ENCODE data around the gene FNIP2.
"Not testable (repeated sequence)": the region's sequence is repeated elsewhere in the genome, so short reads cannot be mapped to it uniquely, and the experiment has no call there.

Gene FNIP2

DNA sequence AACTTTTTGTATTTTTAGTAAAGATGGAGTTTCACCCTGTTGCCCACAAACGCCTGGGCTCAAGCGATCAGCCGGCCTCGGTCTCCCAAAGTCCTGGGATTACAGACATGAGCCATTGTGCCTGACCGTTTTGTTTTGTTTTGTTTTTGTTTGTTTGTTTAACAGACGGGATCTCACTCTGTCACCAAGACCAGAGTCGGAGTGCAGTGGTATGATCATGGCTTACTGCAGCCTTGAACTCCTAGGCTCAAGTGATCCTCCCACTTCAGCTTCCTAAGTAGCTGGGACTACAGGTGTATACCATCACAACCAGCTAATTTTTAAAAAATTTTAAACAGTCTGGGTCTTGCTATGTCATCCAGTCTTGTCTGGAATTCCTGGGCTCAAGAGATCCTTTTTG, 53.5 kb downstream of the FNIP2 start:
- H3K4me1 ChIP-seq (ENCODE audit: insufficient read depth, insufficient read length) = no peaks in the 10 kb centered on the region
- no peak overlapping the region for H3K9ac ChIP-seq (ENCODE audit: insufficient read length, low read depth)
- no peak for DNase-seq (ENCODE audit: low read depth, low spot score)
- H3K36me3 ChIP-seq (ENCODE audit: insufficient read depth, insufficient read length, low read length) = no peaks in the 10 kb centered on the region
- no peak for TF ChIP-seq SUZ12 (IDR thresholded peaks at IDR 0.05; ENCODE audit: extremely low read depth, insufficient read depth, insufficient read length)
- TF ChIP-seq YY1 (IDR thresholded peaks at IDR 0.05; ENCODE audit: insufficient read depth, insufficient read length) = no peak
- no peak for TF ChIP-seq ZNF274 (IDR thresholded peaks at IDR 0.05; ENCODE audit: low read depth, low read length)
- H3K27me3 ChIP-seq (ENCODE audit: insufficient read depth, insufficient read length) = no peaks in the 10 kb centered on the region
- no peak overlapping the region for H3K4me3 ChIP-seq (ENCODE audit: insufficient read length, low read depth)
- H3K9me3 ChIP-seq (ENCODE audit: insufficient read depth, low read length) = no peaks in the 10 kb centered on the region

DNA sequence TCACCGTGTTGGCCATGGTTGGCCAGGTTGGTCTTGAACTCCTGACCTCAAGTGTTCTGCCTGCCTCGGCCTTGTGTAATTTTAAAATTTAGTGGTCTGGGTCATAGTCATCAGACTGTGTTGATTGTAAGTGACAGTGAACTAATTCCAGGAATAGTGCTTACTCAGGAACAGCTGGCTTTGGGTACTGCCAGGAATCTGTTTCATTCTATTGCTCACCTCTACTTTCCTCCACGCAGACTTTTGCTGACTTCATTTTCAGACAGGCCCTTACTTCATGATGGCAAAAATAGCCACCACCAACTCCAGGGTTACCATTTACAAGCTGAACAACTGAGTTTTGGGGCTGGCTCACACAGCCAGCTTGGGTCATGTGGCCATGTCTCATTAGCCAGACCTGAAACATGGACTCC, 54.6 kb downstream of the FNIP2 start:
- TF ChIP-seq ZNF274 (IDR thresholded peaks at IDR 0.05; ENCODE audit: low read depth, low read length) (no peak), SUZ12 (IDR thresholded peaks at IDR 0.05; ENCODE audit: extremely low read depth, insufficient read depth, insufficient read length) (no peak), YY1 (IDR thresholded peaks at IDR 0.05; ENCODE audit: insufficient read depth, insufficient read length) (no peak)
- Histone ChIP-seq H3K4me1 (ENCODE audit: insufficient read depth, insufficient read length) (no peaks in the 10 kb centered on the region), H3K9ac (ENCODE audit: insufficient read length, low read depth) (no peak overlapping the region), H3K9me3 (ENCODE audit: insufficient read depth, low read length) (no peaks in the 10 kb centered on the region), H3K27me3 (ENCODE audit: insufficient read depth, insufficient read length) (no peaks in the 10 kb centered on the region), H3K36me3 (ENCODE audit: insufficient read depth, insufficient read length, low read length) (no peaks in the 10 kb centered on the region), H3K4me3 (ENCODE audit: insufficient read length, low read depth) (no peak overlapping the region)
- DNase-seq (ENCODE audit: low read depth, low spot score) = no peak

- no peak for TF ChIP-seq ZNF274 (IDR thresholded peaks at IDR 0.05; ENCODE audit: low read depth, low read length)
- TF ChIP-seq YY1 (IDR thresholded peaks at IDR 0.05; ENCODE audit: insufficient read depth, insufficient read length) = no peak
- TF ChIP-seq SUZ12 (IDR thresholded peaks at IDR 0.05; ENCODE audit: extremely low read depth, insufficient read depth, insufficient read length) = no peak
- H3K4me3 ChIP-seq (ENCODE audit: insufficient read length, low read depth) = no peak overlapping the region
- no peaks in the 10 kb centered on the region for H3K9me3 ChIP-seq (ENCODE audit: insufficient read depth, low read length)
- no peaks in the 10 kb centered on the region for H3K4me1 ChIP-seq (ENCODE audit: insufficient read depth, insufficient read length)
- H3K9ac ChIP-seq (ENCODE audit: insufficient read length, low read depth) = no peak overlapping the region
- H3K27me3 ChIP-seq (ENCODE audit: insufficient read depth, insufficient read length) = no peaks in the 10 kb centered on the region
- no peaks in the 10 kb centered on the region for H3K36me3 ChIP-seq (ENCODE audit: insufficient read depth, insufficient read length, low read length)
- DNase-seq (ENCODE audit: low read depth, low spot score) = no peak
These were observed 55.8 kb downstream of the FNIP2 start for GRCh38 chr4:158824425-158825274.

DNA sequence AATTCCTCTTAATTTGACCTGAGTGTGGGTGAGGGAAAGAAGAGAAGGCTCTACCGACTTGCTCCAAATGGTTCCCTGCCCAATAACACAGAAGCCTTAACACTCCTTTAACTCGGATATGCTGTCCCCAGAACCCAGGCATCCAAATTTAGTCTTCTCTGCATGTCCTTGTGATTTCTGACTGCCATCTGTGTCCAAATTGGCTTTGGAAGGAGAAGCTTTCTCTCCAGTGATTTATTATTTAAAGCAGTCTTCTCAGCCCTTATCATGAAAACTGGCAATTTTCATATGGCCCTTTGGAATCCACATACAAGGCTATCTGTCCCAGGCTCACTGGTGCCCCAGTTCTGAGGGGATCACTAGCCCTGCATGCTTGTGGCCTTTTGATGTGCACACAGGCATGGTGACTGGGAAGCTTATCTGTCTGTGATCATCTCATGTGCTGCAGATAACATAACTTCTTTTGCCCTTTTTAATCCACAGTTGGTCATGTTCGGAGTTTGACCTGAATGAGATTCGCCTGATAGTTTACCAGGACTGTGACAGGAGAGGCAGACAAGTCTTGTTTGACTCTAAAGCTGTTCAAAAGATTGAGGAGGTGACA, 56.7 kb downstream of the FNIP2 start:
- H3K9me3 ChIP-seq (ENCODE audit: insufficient read depth, low read length) = no peaks in the 10 kb centered on the region
- no peaks in the 10 kb centered on the region for H3K4me1 ChIP-seq (ENCODE audit: insufficient read depth, insufficient read length)
- H3K36me3 ChIP-seq (ENCODE audit: insufficient read depth, insufficient read length, low read length) = no peaks in the 10 kb centered on the region
- DNase-seq (ENCODE audit: low read depth, low spot score) = no peak
- H3K4me3 ChIP-seq (ENCODE audit: insufficient read length, low read depth) = no peak overlapping the region
- no peak overlapping the region for H3K9ac ChIP-seq (ENCODE audit: insufficient read length, low read depth)
- TF ChIP-seq YY1 (IDR thresholded peaks at IDR 0.05; ENCODE audit: insufficient read depth, insufficient read length) (no peak), ZNF274 (IDR thresholded peaks at IDR 0.05; ENCODE audit: low read depth, low read length) (no peak), SUZ12 (IDR thresholded peaks at IDR 0.05; ENCODE audit: extremely low read depth, insufficient read depth, insufficient read length) (no peak)
- H3K27me3 ChIP-seq (ENCODE audit: insufficient read depth, insufficient read length) = no peaks in the 10 kb centered on the region

DNA sequence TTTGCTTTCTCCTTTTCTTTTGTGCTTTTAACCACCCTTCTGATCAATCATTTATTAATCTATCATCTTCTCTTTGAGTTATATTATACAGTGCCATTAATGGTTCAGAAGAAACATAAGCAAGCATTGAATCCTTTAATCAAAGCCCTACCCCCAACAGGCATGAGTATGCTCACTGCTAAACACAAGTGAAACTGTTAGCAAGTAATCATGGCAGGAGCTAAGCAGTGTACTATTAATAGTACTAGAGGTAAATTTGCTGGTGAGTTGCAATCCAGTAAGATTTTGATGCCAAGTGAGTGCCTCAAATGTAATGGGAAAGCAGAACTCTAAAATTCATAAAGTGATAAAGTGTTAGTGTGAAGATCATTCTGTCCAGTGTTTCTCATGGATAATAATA, 57.2 kb downstream of the FNIP2 start:
- no peak for DNase-seq (ENCODE audit: low read depth, low spot score)
- Histone ChIP-seq H3K4me1 (ENCODE audit: insufficient read depth, insufficient read length) (no peaks in the 10 kb centered on the region), H3K9ac (ENCODE audit: insufficient read length, low read depth) (no peak overlapping the region), H3K9me3 (ENCODE audit: insufficient read depth, low read length) (no peaks in the 10 kb centered on the region), H3K36me3 (ENCODE audit: insufficient read depth, insufficient read length, low read length) (no peaks in the 10 kb centered on the region), H3K4me3 (ENCODE audit: insufficient read length, low read depth) (no peak overlapping the region), H3K27me3 (ENCODE audit: insufficient read depth, insufficient read length) (no peaks in the 10 kb centered on the region)
- TF ChIP-seq ZNF274 (IDR thresholded peaks at IDR 0.05; ENCODE audit: low read depth, low read length) = no peak
- no peak for TF ChIP-seq SUZ12 (IDR thresholded peaks at IDR 0.05; ENCODE audit: extremely low read depth, insufficient read depth, insufficient read length)
- no peak for TF ChIP-seq YY1 (IDR thresholded peaks at IDR 0.05; ENCODE audit: insufficient read depth, insufficient read length)

DNA sequence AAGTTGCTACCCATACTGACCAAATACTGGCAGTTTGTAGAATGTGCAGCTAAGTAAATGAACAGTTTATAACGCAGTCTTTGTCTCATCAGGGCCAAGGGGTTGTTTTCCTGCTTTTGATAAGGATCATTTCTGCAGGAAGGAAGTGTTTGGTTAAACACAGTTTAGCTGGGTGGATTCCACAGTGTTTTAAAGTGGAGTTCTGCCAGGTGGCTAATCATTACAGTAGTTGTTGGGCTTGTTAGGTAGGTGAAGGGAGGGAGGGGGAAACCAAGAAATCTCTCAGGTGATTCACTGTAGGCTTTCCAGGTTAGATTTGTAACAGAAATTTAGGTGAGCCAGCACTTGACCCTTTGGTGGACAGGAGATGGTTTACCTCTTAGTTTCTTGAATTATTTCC, 58.1 kb downstream of the FNIP2 start:
- Histone ChIP-seq H3K27me3 (ENCODE audit: insufficient read depth, insufficient read length) (no peaks in the 10 kb centered on the region), H3K4me1 (ENCODE audit: insufficient read depth, insufficient read length) (no peaks in the 10 kb centered on the region), H3K4me3 (ENCODE audit: insufficient read length, low read depth) (no peak overlapping the region), H3K9ac (ENCODE audit: insufficient read length, low read depth) (no peak overlapping the region), H3K36me3 (ENCODE audit: insufficient read depth, insufficient read length, low read length) (peaks cover 3% of the 10 kb centered on the region), H3K9me3 (ENCODE audit: insufficient read depth, low read length) (no peaks in the 10 kb centered on the region)
- TF ChIP-seq ZNF274 (IDR thresholded peaks at IDR 0.05; ENCODE audit: low read depth, low read length) = no peak
- TF ChIP-seq SUZ12 (IDR thresholded peaks at IDR 0.05; ENCODE audit: extremely low read depth, insufficient read depth, insufficient read length) = no peak
- TF ChIP-seq YY1 (IDR thresholded peaks at IDR 0.05; ENCODE audit: insufficient read depth, insufficient read length) = no peak
- DNase-seq (ENCODE audit: low read depth, low spot score) = no peak

DNA sequence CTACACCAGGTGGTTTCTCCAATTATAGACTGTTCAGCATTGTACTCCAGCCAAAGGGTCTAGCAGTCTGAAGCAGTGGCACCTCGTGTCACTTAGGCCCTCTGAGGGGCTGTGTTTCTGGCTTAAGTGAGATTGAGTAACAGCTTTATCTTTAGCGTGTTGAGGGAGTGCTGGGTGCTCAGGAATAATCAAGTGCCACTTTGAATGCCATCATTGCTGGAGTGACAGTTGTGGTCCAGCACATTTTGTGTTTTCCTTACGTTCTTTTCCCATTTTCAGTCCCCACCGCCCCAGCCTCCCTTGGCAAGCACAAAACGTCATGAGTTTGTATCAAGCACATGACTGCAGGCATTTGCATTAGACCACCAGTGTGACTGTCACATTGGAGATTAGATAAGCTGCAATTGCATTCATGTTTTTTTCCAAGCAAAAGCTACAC, 58.7 kb downstream of the FNIP2 start:
- DNase-seq (ENCODE audit: low read depth, low spot score) = no peak
- Histone ChIP-seq H3K36me3 (ENCODE audit: insufficient read depth, insufficient read length, low read length) (peaks cover 6% of the 10 kb centered on the region), H3K27me3 (ENCODE audit: insufficient read depth, insufficient read length) (no peaks in the 10 kb centered on the region), H3K9me3 (ENCODE audit: insufficient read depth, low read length) (no peaks in the 10 kb centered on the region), H3K4me1 (ENCODE audit: insufficient read depth, insufficient read length) (no peaks in the 10 kb centered on the region), H3K4me3 (ENCODE audit: insufficient read length, low read depth) (no peak overlapping the region), H3K9ac (ENCODE audit: insufficient read length, low read depth) (no peak overlapping the region)
- TF ChIP-seq ZNF274 (IDR thresholded peaks at IDR 0.05; ENCODE audit: low read depth, low read length) (no peak), SUZ12 (IDR thresholded peaks at IDR 0.05; ENCODE audit: extremely low read depth, insufficient read depth, insufficient read length) (no peak), YY1 (IDR thresholded peaks at IDR 0.05; ENCODE audit: insufficient read depth, insufficient read length) (no peak)

DNA sequence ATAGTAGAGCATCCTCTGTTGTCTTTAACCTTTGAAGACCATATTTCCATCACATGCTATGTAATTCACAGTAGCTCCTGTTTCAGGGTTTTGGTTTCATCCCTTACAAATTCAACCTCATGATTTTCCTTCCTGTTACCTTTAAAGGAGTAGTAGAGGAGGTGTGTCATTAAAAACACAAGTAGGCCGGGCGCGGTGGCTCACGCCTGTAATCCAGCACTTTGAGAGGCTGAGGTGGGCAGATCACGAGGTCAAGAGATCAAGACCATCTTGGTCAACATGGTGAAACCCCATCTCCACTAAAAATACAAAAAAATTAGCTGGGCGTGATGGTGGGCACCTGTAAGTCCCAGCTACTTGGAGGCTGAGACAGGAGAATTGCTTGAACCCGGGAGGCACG, 59.3 kb downstream of the FNIP2 start:
- H3K27me3 ChIP-seq (ENCODE audit: insufficient read depth, insufficient read length); H3K4me3 ChIP-seq (ENCODE audit: insufficient read length, low read depth); H3K9me3 ChIP-seq (ENCODE audit: insufficient read depth, low read length); H3K9ac ChIP-seq (ENCODE audit: insufficient read length, low read depth); H3K36me3 ChIP-seq (ENCODE audit: insufficient read depth, insufficient read length, low read length); H3K4me1 ChIP-seq (ENCODE audit: insufficient read depth, insufficient read length); DNase-seq (ENCODE audit: low read depth, low spot score): not testable (repeated sequence)
